Adipocyte (in vitro differentiated cells): ENCODE results near the gene ANKRD33B.

Experiments used
- DNase-seq: peaks from one replicate; pipeline ENCODE4 v3.0.0-alpha.2; 2015; ENCODE audit warnings: low read depth
- H3K27me3 ChIP-seq: replicated peaks from 2 replicates; pipeline ENCODE4 v1.7.0; 2013; ENCODE audit warnings: mild to moderate bottlenecking, low read length, moderate library complexity; ENCODE audit not compliant: control insufficient read depth, insufficient read depth
- H3K36me3 ChIP-seq: 2 replicates; pipeline ENCODE4 v1.7.0; 2013; ENCODE audit warnings: low read length, mild to moderate bottlenecking, moderate library complexity; ENCODE audit not compliant: control insufficient read depth, insufficient read depth, severe bottlenecking
- H3K4me1 ChIP-seq: 2 replicates; pipeline ENCODE4 v1.7.0; 2013; ENCODE audit warnings: mild to moderate bottlenecking, low read length, moderate library complexity; ENCODE audit not compliant: control insufficient read depth, insufficient read depth
- H3K4me3 ChIP-seq: 2 replicates; pipeline ENCODE4 v1.7.0; 2013; ENCODE audit warnings: mild to moderate bottlenecking, low read length, moderate library complexity
- H3K9ac ChIP-seq: 2 replicates; pipeline ENCODE4 v1.7.0; 2013; ENCODE audit warnings: mild to moderate bottlenecking, low read length, moderate library complexity
- H3K9me3 ChIP-seq: 2 replicates; pipeline ENCODE4 v1.7.0; 2013; ENCODE audit warnings: mild to moderate bottlenecking, low read length, moderate library complexity; ENCODE audit not compliant: control insufficient read depth

Gene ANKRD33B

DNA sequence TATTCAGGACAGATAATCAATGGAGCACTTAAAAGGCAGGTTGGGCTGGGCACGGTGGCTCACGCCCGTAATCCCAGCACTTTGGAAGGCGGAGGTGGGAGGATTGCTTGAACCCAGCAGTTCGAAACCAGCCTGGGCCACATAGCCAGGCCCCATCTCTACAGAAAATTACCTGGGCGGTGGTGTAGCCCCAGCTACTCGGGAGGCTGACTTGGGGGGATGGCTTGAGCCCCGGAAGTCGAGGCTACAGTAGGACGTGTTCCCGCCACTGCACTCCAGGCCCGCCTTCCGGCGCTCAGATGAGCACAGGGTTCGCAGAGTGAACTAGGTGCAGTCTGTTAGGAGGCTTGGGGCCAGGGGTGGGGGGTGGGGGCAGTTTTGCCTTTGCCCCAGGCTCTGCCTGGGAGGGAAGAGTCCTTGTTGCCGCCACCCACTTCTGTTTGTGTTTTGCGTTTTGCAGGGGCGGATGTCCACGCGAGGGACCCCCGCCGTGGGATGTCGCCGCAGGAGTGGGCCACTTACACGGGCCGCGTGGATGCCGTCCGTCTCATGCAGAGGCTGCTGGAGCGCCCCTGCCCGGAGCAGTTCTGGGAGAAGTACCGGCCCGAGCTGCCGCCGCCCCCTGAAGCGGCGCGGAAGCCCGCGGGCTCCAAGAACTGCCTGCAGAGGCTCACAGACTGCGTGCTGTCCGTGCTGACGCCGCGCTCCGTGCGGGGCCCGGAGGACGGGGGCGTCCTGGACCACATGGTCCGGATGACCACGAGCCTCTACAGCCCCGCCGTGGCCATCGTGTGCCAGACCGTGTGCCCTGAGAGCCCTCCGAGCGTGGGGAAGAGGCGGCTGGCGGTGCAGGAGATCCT, 85.2 kb downstream of the ANKRD33B start:
- peaks cover 20% of the 10 kb centered on the region for H3K36me3 ChIP-seq
- H3K9me3 ChIP-seq: no peaks in the 10 kb centered on the region
- H3K9ac ChIP-seq: no peak overlapping the region
- H3K27me3 ChIP-seq: no peaks in the 10 kb centered on the region
- DNase-seq: no peak
- H3K4me1 ChIP-seq: peaks cover 4% of the 10 kb centered on the region
- no peak overlapping the region for H3K4me3 ChIP-seq

DNA sequence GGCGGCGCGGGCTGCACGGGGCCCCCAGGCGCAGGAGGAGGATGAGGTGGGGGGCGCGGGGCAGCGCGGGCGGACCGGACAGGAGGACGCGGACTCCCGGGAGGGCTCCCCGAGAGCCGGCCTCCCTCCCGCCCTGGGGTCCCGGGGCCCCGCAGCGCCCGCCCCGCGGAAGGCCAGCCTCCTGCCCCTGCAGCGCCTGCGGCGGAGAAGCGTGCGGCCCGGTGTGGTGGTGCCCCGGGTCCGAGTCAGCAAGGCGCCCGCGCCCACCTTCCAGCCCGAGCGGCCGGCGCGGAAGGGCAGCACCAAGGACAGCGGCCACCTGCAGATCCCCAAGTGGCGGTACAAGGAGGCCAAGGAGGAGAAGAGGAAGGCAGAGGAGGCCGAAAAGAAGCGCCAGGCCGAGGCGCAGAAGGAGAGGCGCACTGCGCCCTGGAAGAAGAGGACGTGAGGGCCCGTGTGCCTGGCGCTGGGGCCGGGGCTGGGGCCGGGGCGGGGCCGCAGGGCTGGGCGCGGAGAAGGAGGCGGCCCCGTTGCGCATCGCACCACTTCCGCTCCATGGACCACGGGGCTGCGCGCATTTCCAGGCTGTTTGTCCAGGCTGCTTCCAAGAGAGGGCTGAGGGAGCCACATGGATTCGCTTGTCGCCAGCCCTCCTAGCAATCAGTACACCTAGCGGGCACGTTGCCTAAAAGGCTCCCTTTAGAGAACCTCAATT, 86.0 kb downstream of the ANKRD33B start:
- no peak overlapping the region for H3K4me3 ChIP-seq
- H3K4me1 ChIP-seq: peaks cover 4% of the 10 kb centered on the region
- peaks cover 27% of the 10 kb centered on the region for H3K36me3 ChIP-seq
- no peak overlapping the region for H3K9ac ChIP-seq
- H3K27me3 ChIP-seq: no peaks in the 10 kb centered on the region
- H3K9me3 ChIP-seq: no peaks in the 10 kb centered on the region
- DNase-seq: no peak

DNA sequence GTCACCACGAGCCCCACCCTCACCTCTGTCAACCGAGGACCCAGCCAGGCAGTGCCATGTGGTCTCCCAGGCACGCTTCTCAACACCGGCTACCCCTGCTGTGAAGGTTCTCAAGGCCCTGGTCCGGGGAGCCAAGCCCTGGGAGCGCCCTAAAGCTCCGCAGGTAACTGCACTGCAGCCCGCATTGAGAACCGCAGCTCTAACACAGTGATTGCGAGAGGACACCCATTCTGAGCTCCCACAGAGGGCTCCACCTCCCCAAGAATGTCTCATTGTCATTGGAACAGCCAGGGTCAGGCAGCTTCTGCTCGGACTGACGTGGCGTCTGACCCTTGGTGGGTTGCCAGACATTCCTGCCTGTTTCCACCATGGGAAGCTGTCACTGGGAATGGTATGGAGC, 88.3 kb downstream of the ANKRD33B start:
- DNase-seq: no peak
- H3K9me3 ChIP-seq: no peaks in the 10 kb centered on the region
- H3K4me3 ChIP-seq: no peak overlapping the region
- no peak overlapping the region for H3K9ac ChIP-seq
- H3K4me1 ChIP-seq: peaks cover 4% of the 10 kb centered on the region
- H3K36me3 ChIP-seq: peaks cover 32% of the 10 kb centered on the region
- no peaks in the 10 kb centered on the region for H3K27me3 ChIP-seq

GRCh38 chr5:10652606-10653005, 88.7 kb downstream of the ANKRD33B start:
- Histone ChIP-seq H3K36me3 (peaks cover 32% of the 10 kb centered on the region), H3K9me3 (no peaks in the 10 kb centered on the region), H3K4me3 (no peak overlapping the region), H3K9ac (no peak overlapping the region), H3K4me1 (peaks cover 4% of the 10 kb centered on the region), H3K27me3 (no peaks in the 10 kb centered on the region)
- DNase-seq: no peak

DNA sequence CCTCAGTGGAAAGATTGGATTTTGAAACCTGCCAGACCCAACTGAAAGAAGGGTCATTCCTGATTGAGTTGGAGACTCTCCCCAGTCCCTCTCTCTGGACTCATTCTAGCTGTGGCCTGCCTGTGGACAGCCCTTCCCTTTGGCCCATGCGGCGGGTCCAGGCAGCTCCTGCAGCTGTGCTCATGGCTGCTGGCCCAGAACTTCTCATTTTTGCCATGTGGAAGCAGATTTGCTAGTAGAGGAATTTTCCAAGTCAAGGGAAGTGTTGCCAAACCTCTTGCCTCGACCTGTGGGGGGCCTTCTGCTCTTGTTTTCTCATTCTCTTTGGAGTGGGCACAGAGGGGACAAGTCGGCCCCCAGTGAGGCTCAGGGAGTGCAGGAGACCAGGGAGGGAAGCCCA, 89.2 kb downstream of the ANKRD33B start:
- Histone ChIP-seq H3K9ac (no peak overlapping the region), H3K4me3 (no peak overlapping the region), H3K4me1 (peaks cover 4% of the 10 kb centered on the region), H3K9me3 (no peaks in the 10 kb centered on the region), H3K27me3 (no peaks in the 10 kb centered on the region), H3K36me3 (peaks cover 32% of the 10 kb centered on the region)
- peak; percentile 16 for DNase-seq

DNA sequence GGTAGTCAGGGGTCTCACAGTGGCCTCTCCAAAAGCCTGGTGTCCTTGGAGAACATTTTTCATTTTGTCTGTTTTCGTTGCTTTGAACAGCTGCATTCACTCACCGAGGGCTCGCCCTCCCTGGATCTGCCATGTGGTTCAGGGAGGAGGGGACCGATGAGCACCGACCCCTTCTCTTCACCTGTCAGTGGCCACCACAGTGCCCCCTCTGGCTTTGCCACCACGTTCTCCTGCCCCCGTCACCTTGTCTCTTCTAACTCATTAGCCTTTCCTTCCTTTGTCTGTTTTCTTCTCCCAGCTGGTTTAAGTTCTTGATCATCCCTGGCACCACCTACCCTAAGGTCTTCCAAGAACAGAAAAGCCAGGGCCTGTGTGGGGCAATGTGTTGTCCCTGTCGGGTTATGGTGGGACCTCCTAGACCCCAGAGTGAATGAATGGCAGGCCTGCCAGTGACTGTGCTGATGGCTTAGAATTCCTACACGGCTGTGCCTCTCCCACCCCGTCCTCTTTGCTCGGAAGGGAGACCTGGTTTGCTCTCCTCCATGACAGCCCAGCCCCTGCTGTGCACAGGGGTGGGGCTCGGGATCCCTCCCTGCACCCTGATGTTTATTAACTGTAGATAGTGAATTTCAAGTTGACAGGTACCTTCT, 90.0 kb downstream of the ANKRD33B start:
- DNase-seq: no peak
- Histone ChIP-seq H3K27me3 (no peaks in the 10 kb centered on the region), H3K4me1 (peaks cover 4% of the 10 kb centered on the region), H3K4me3 (no peak overlapping the region), H3K9ac (no peak overlapping the region), H3K9me3 (no peaks in the 10 kb centered on the region), H3K36me3 (peaks cover 32% of the 10 kb centered on the region)

- no peak overlapping the region for H3K4me3 ChIP-seq
- no peak for DNase-seq
- no peaks in the 10 kb centered on the region for H3K27me3 ChIP-seq
- no peaks in the 10 kb centered on the region for H3K9me3 ChIP-seq
- peaks cover 4% of the 10 kb centered on the region for H3K4me1 ChIP-seq
- H3K9ac ChIP-seq: no peak overlapping the region
- H3K36me3 ChIP-seq: peaks cover 32% of the 10 kb centered on the region
These were observed 90.7 kb downstream of the ANKRD33B start for GRCh38 chr5:10654566-10654965.

DNA sequence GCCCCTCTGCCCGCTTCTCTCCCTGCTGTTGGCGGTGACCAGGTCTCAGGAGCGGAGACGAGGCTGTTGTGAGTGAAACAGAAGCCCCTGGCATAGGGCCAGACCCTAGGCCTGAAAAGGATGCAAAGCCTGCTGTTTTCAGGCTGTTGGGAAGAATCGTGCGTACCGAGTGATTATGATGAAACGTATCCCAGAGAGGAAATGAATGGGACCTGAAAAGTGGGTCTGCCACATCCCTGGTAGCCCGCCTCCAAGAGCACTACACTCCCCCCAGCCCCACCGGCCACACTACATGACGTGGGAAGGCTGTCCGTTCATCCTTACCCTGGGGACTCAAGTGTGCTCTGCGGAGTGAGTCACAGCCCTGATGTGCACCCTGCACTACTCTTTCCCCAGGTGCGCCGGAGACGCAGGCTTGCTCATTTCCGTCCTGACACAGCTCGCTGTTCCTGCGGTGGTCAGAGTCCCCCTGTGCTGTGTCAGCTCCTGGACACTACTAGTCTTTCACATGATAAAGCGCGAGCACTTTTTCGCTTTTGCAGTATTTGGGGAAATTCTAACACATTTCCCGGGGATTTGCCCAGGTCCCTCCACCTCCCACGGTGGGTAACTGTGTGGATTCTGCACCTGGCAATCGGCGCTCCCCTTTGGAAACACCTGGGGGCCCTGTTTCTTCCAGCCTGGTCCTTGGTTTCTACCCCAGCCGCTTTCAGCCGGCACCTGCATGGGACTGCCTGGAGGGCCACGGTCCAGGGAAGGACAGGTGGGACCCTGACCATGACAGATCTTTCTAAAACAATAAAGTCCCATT, 91.5 kb downstream of the ANKRD33B start:
- Histone ChIP-seq H3K36me3 (peaks cover 29% of the 10 kb centered on the region), H3K9me3 (no peaks in the 10 kb centered on the region), H3K4me1 (peaks cover 4% of the 10 kb centered on the region), H3K4me3 (no peak overlapping the region), H3K27me3 (no peaks in the 10 kb centered on the region), H3K9ac (no peak overlapping the region)
- no peak for DNase-seq

GRCh38 chr5:10655972-10656830, 92.3 kb downstream of the ANKRD33B start:
- Histone ChIP-seq H3K36me3 (peaks cover 26% of the 10 kb centered on the region), H3K9me3 (no peaks in the 10 kb centered on the region), H3K27me3 (no peaks in the 10 kb centered on the region), H3K4me1 (peaks cover 4% of the 10 kb centered on the region), H3K4me3 (no peak overlapping the region), H3K9ac (no peak overlapping the region)
- no peak for DNase-seq

- Histone ChIP-seq H3K4me1 (peaks cover 3% of the 10 kb centered on the region), H3K36me3 (peaks cover 15% of the 10 kb centered on the region), H3K9me3 (no peaks in the 10 kb centered on the region), H3K9ac (no peak overlapping the region), H3K4me3 (no peak overlapping the region), H3K27me3 (peaks cover 5% of the 10 kb centered on the region)
- no peak for DNase-seq
These were observed 94.4 kb downstream of the ANKRD33B start for GRCh38 chr5:10658265-10658664.
